Measurements from ENCODE around the gene DUSP18.

DNA sequence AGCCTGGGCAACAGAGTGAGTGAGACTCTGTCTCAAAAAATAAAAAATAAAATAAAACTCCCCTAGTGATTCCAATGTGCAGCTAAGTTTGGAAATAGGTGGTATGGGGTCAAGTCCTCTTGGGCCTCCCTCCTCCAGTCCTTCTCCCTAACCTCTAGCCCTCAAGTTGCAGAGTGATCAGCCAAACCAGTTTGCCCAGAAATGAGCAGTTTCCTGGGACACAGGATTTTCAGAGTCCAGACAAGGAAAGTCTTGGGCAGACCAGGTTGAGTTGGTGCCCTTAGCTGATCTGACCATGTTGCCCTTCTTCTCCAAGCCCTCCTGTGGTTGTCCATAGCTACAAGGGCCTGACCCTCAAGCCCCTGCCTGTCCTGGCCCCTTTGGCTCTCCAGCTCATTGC, 52.8 kb downstream of the DUSP18 start:
- TF ChIP-seq, protein P1, sequence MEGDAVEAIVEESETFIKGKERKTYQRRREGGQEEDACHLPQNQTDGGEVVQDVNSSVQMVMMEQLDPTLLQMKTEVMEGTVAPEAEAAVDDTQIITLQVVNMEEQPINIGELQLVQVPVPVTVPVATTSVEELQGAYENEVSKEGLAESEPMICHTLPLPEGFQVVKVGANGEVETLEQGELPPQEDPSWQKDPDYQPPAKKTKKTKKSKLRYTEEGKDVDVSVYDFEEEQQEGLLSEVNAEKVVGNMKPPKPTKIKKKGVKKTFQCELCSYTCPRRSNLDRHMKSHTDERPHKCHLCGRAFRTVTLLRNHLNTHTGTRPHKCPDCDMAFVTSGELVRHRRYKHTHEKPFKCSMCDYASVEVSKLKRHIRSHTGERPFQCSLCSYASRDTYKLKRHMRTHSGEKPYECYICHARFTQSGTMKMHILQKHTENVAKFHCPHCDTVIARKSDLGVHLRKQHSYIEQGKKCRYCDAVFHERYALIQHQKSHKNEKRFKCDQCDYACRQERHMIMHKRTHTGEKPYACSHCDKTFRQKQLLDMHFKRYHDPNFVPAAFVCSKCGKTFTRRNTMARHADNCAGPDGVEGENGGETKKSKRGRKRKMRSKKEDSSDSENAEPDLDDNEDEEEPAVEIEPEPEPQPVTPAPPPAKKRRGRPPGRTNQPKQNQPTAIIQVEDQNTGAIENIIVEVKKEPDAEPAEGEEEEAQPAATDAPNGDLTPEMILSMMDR (IDR thresholded peaks at IDR 0.05; ENCODE audit: low read length) = no peak
- TF ChIP-seq EZH2 (IDR thresholded peaks at IDR 0.05; ENCODE audit: borderline replicate concordance, low read length) = no peak
